ENCODE results near the gene RSRC1.

RSRC1 gene

GRCh38 chr3:158152186-158152585 is 42.3 kb downstream of the RSRC1 start:
- Histone ChIP-seq H3K4me1 (peaks cover 0 to 14% (median 0%) of the 10 kb centered on the region in 4 donors), H3K27ac (no peak overlapping the region), H3K4me3 (no peak overlapping the region), H3K36me3 (no peaks in the 10 kb centered on the region), H3K9me3 (no peaks in the 10 kb centered on the region), H3K27me3 (no peaks in the 10 kb centered on the region)
- intact Hi-C loops (cut with DNase I; ENCODE audit: low total_unique reads) = no loop called here
- no peak for TF ChIP-seq CTCF (IDR thresholded peaks at IDR 0.05)
- DNase-seq = no peak

GRCh38 chr3:158158969-158159368 is 49.1 kb downstream of the RSRC1 start:
- Histone ChIP-seq H3K36me3 (no peaks in the 10 kb centered on the region), H3K4me1 (peaks cover 0 to 10% (median 0%) of the 10 kb centered on the region in 4 donors), H3K4me3 (no peak overlapping the region), H3K27me3 (no peaks in the 10 kb centered on the region), H3K9me3 (no peaks in the 10 kb centered on the region), H3K27ac (no peak overlapping the region)
- TF ChIP-seq CTCF (IDR thresholded peaks at IDR 0.05) = no peak
- DNase-seq = no peak
- intact Hi-C loops (cut with DNase I; ENCODE audit: low total_unique reads) = no loop called here

- peaks cover 0 to 10% (median 0%) of the 10 kb centered on the region in 4 donors for H3K4me1 ChIP-seq
- no peak overlapping the region for H3K27ac ChIP-seq
- no peak for TF ChIP-seq CTCF (IDR thresholded peaks at IDR 0.05)
- intact Hi-C loops (cut with DNase I; ENCODE audit: low total_unique reads) = no loop called here
- H3K9me3 ChIP-seq = no peaks in the 10 kb centered on the region
- no peak for DNase-seq
- no peaks in the 10 kb centered on the region for H3K27me3 ChIP-seq
- H3K4me3 ChIP-seq = no peak overlapping the region
- H3K36me3 ChIP-seq = no peaks in the 10 kb centered on the region
Measured at GRCh38 chr3:158159714-158160113, 49.8 kb downstream of the RSRC1 start.

- H3K36me3 ChIP-seq = no peaks in the 10 kb centered on the region
- DNase-seq = no peak
- no peak overlapping the region for H3K27ac ChIP-seq
- intact Hi-C loops (cut with DNase I; ENCODE audit: low total_unique reads) = no loop called here
- H3K27me3 ChIP-seq = no peaks in the 10 kb centered on the region
- H3K4me1 ChIP-seq = peaks cover 0 to 10% (median 0%) of the 10 kb centered on the region in 4 donors
- H3K9me3 ChIP-seq = no peaks in the 10 kb centered on the region
- no peak overlapping the region for H3K4me3 ChIP-seq
- no peak for TF ChIP-seq CTCF (IDR thresholded peaks at IDR 0.05)
Measured at GRCh38 chr3:158160958-158161357, 51.1 kb downstream of the RSRC1 start.

GRCh38 chr3:158165141-158165655 is 55.3 kb downstream of the RSRC1 start:
- no peak overlapping the region for H3K27ac ChIP-seq
- peaks cover 0 to 29% (median 0%) of the 10 kb centered on the region in 4 donors for H3K4me1 ChIP-seq

More at GRCh38 chr3:158165141-158165655, 55.3 kb downstream of the RSRC1 start:
- intact Hi-C loops (cut with DNase I; ENCODE audit: low total_unique reads) = no loop called here
- H3K36me3 ChIP-seq = no peaks in the 10 kb centered on the region
- H3K9me3 ChIP-seq = no peaks in the 10 kb centered on the region
- H3K4me3 ChIP-seq = no peak overlapping the region
- DNase-seq = no peak
- no peaks in the 10 kb centered on the region for H3K27me3 ChIP-seq
- no peak for TF ChIP-seq CTCF (IDR thresholded peaks at IDR 0.05)
